Activated CD4-positive, alpha-beta T cell treated with anti-CD3 and anti-CD28 coated beads for 36 hours (primary cell): ENCODE results near the gene POU3F1. TPM values are rescaled to one million over a fixed set of nuclear protein-coding genes. Genes with fewer than 3 reads are reported as not detected.

Experiments
- ATAC-seq: fragments of 200-7000 bp; cut with Tn5 transposase; one replicate; pipeline ENCODE4 v1.10.0; 2021; ENCODE audit warnings: mild to moderate bottlenecking, moderate library complexity
- CTCF ChIA-PET: fragments of 350-600 bp; sonication (Branson Sonifier 250); formaldehyde crosslinking; loops from one replicate; lab custom pipeline; 2021; ENCODE audit warnings: antibody characterized with exemption; lab: Charles Lee
- POLR2A ChIA-PET: fragments of 350-600 bp; sonication (Branson Sonifier 250); formaldehyde crosslinking; loops from one replicate; lab custom pipeline; 2021; ENCODE audit warnings: antibody characterized with exemption, inconsistent platforms; lab: Charles Lee
- DNase-seq: peaks from one replicate; pipeline ENCODE4 v3.0.0-alpha.2; 2020
- H3K27ac Mint-ChIP-seq: one replicate; pipeline ENCODE4 v1.8.0; 2021; ENCODE audit warnings: mixed read lengths
- H3K27me3 Mint-ChIP-seq: one replicate; pipeline ENCODE4 v1.8.0; 2021; ENCODE audit warnings: mixed read lengths
- H3K36me3 Mint-ChIP-seq: one replicate; pipeline ENCODE4 v1.8.0; 2021; ENCODE audit warnings: low read depth, mixed read lengths
- H3K4me1 Mint-ChIP-seq: one replicate; pipeline ENCODE4 v1.8.0; 2021; ENCODE audit warnings: mixed read lengths
- H3K4me3 Mint-ChIP-seq: one replicate; pipeline ENCODE4 v1.8.0; 2021; ENCODE audit warnings: mild to moderate bottlenecking, moderate library complexity, mixed read lengths
- H3K9me3 Mint-ChIP-seq: one replicate; pipeline ENCODE4 v1.8.0; 2021; ENCODE audit warnings: low read depth, mixed read lengths
- intact Hi-C, 2 experiments: fragments of 100-400 bp; cut with DNase I in 1 of 2; cut with micrococcal nuclease in 1 of 2; formaldehyde crosslinking; loops; one replicate each; pipeline versions ENCODE4 v1.14.2 to v1.15.1; 2022 to 2024; cut with DNase I, micrococcal nuclease
- total RNA-seq, 2 experiments: library from RNA; stranded (reverse); gene quantifications; one replicate each; pipeline ENCODE4 v1.2.3, GENCODE V29; 2021

The POU3F1 gene
- total RNA-seq, 2 experiments from 2014 or later: 0.11 to 0.26 TPM

- peaks cover 41% of the 10 kb centered on the region for H3K36me3 Mint-ChIP-seq
- POLR2A ChIA-PET: interaction anchor here (3.5 kb wide), 1 partner anchor 12 kb away, joined by 27 read pairs; no protein-coding TSS in a partner anchor
- no peaks in the 10 kb centered on the region for H3K27me3 Mint-ChIP-seq
- no peak for DNase-seq
- H3K4me1 Mint-ChIP-seq: peaks cover 36% of the 10 kb centered on the region
- CTCF ChIA-PET: interaction anchor here (1.0 to 2.1 kb wide), 6 partner anchors 13 to 1592 kb away, joined by 3 to 9 read pairs (median 5); partner anchors contain the start of gene SF3A3
- ATAC-seq: no peak
- intact Hi-C loops: loop anchor here (5.0 kb wide), 4 partner anchors 323 to 1628 kb away; partner anchors contain the start of genes CDCA8 (in 1 of the 2), MRPS15 (in 1 of the 2), NDUFS5 (in 1 of the 2) and STK40 (in 1 of the 2)
- peak overlapping the region; percentile 42 for H3K27ac Mint-ChIP-seq
- H3K4me3 Mint-ChIP-seq: peak overlapping the region; percentile 97
- no peaks in the 10 kb centered on the region for H3K9me3 Mint-ChIP-seq
Measured at GRCh38 chr1:38014724-38015424, 31.7 kb downstream of the POU3F1 start.

- intact Hi-C loops: loop anchor here (5.0 kb wide), 4 partner anchors 322 to 1627 kb away; partner anchors contain the start of genes CDCA8 (in 1 of the 2), MRPS15 (in 1 of the 2), NDUFS5 (in 1 of the 2) and STK40 (in 1 of the 2)
- CTCF ChIA-PET: interaction anchor here (1.1 to 2.1 kb wide), 5 partner anchors 13 to 1592 kb away, joined by 3 to 9 read pairs (median 7); partner anchors contain the start of gene SF3A3
- ATAC-seq: no peak
- peak overlapping the region; percentile 95 for H3K27ac Mint-ChIP-seq
- POLR2A ChIA-PET: interaction anchor here (3.5 kb wide), 1 partner anchor 13 kb away, joined by 27 read pairs; no protein-coding TSS in a partner anchor
- no peaks in the 10 kb centered on the region for H3K9me3 Mint-ChIP-seq
- no peaks in the 10 kb centered on the region for H3K27me3 Mint-ChIP-seq
- H3K4me1 Mint-ChIP-seq: peaks cover 43% of the 10 kb centered on the region
- H3K36me3 Mint-ChIP-seq: peaks cover 40% of the 10 kb centered on the region
- H3K4me3 Mint-ChIP-seq: peak overlapping the region; percentile 97
- DNase-seq: no peak
Measured at GRCh38 chr1:38014171-38014570, 32.4 kb downstream of the POU3F1 start.

- POLR2A ChIA-PET: interaction anchor here (3.5 kb wide), 1 partner anchor 14 kb away, joined by 27 read pairs; no protein-coding TSS in a partner anchor
- Mint-ChIP-seq H3K27ac (peak overlapping the region; percentile 95), H3K9me3 (no peaks in the 10 kb centered on the region), H3K27me3 (no peaks in the 10 kb centered on the region), H3K4me3 (peak overlapping the region; percentile 97), H3K36me3 (peaks cover 30% of the 10 kb centered on the region), H3K4me1 (peaks cover 51% of the 10 kb centered on the region)
- CTCF ChIA-PET: interaction anchor here (0.5 to 5.3 kb wide), 7 partner anchors 8 to 153 kb away, joined by 3 to 30 read pairs (median 3); no protein-coding TSS in a partner anchor
- DNase-seq (no peak), ATAC-seq (no peak)
- intact Hi-C loops: loop anchor here (2.0 to 5.0 kb wide), 6 partner anchors 321 to 1626 kb away; partner anchors contain the start of genes CDCA8 (in 1 of the 2), MEAF6 (in 1 of the 2), MRPS15 (in 1 of the 2) and NDUFS5 (in 1 of the 2)
Measured at GRCh38 chr1:38013227-38013622, 33.4 kb downstream of the POU3F1 start.

- POLR2A ChIA-PET: interaction anchor here (0.5 to 3.5 kb wide), 4 partner anchors 15 to 534 kb away, joined by 3 to 27 read pairs (median 6); no protein-coding TSS in a partner anchor
- intact Hi-C loops: loop anchor here (1.0 to 5.0 kb wide), 13 partner anchors 16 to 1625 kb away; partner anchors contain the start of genes CDCA8 (in 2 of the 2), SF3A3 (in 2 of the 2), MEAF6 (in 1 of the 2) and MRPS15 (in 1 of the 2)
- CTCF ChIA-PET: interaction anchor here (0.5 to 5.3 kb wide), 9 partner anchors 9 to 153 kb away, joined by 3 to 30 read pairs (median 3); no protein-coding TSS in a partner anchor
Measured at GRCh38 chr1:38012363-38013226, 34.0 kb downstream of the POU3F1 start, which contains the start of gene UTP11. Gene UTP11, plus strand, starts transcription at chr1:38012734. Its CDS starts 69 bp downstream, at chr1:38012803.

GRCh38 chr1:38009841-38010180 lies 36.8 kb downstream of the POU3F1 start:
- no peak for DNase-seq
- no peak overlapping the region for H3K4me3 Mint-ChIP-seq
- H3K4me1 Mint-ChIP-seq: peaks cover 45% of the 10 kb centered on the region
- peak overlapping the region; percentile 98 for H3K27ac Mint-ChIP-seq
- no peaks in the 10 kb centered on the region for H3K27me3 Mint-ChIP-seq
- intact Hi-C loops: loop anchor here (1.0 to 5.0 kb wide), 5 partner anchors 18 to 1623 kb away; partner anchors contain the start of genes CDCA8 (in 1 of the 2), MRPS15 (in 1 of the 2), NDUFS5 (in 1 of the 2) and STK40 (in 1 of the 2)
- no peak for ATAC-seq
- H3K36me3 Mint-ChIP-seq: peaks cover 14% of the 10 kb centered on the region
- H3K9me3 Mint-ChIP-seq: no peaks in the 10 kb centered on the region
- ChIA-PET POLR2A (interaction anchor here (1.6 kb wide), 1 partner anchor 20 kb away, joined by 4 read pairs; no protein-coding TSS in a partner anchor), CTCF (interaction anchor here (0.6 to 5.3 kb wide), 8 partner anchors 8 to 61 kb away, joined by 3 to 30 read pairs (median 4); no protein-coding TSS in a partner anchor)

More at GRCh38 chr1:38012363-38013226, 34.0 kb downstream of the POU3F1 start, which contains the start of gene UTP11:
- no peaks in the 10 kb centered on the region for H3K9me3 Mint-ChIP-seq
- H3K27ac Mint-ChIP-seq: peak within 1 kb of the TSS; percentile 95
- DNase-seq (peak; percentile 94), ATAC-seq (peak; percentile 81)
- peaks cover 51% of the 10 kb centered on the region for H3K4me1 Mint-ChIP-seq
- no peaks in the 10 kb centered on the region for H3K27me3 Mint-ChIP-seq
- peaks cover 30% of the 10 kb centered on the region for H3K36me3 Mint-ChIP-seq
- H3K4me3 Mint-ChIP-seq: peak within 1 kb of the TSS; percentile 97

- Mint-ChIP-seq H3K36me3 (peaks cover 19% of the 10 kb centered on the region), H3K4me1 (peaks cover 48% of the 10 kb centered on the region), H3K27ac (peak overlapping the region; percentile 98), H3K4me3 (peak overlapping the region; percentile 51), H3K9me3 (no peaks in the 10 kb centered on the region), H3K27me3 (no peaks in the 10 kb centered on the region)
- ATAC-seq (peak; percentile 81), DNase-seq (peak; percentile 79)
- ChIA-PET POLR2A (interaction anchor here (0.6 to 1.6 kb wide), 3 partner anchors 19 to 1010 kb away, joined by 3 to 8 read pairs (median 4); no protein-coding TSS in a partner anchor), CTCF (interaction anchor here (0.6 to 5.3 kb wide), 13 partner anchors 12 to 416 kb away, joined by 3 to 30 read pairs (median 4); no protein-coding TSS in a partner anchor)
- intact Hi-C loops: loop anchor here in 1 of 2 experiments (1.0 kb wide), 1 partner anchor 19 kb away; no protein-coding TSS in a partner anchor
Measured at GRCh38 chr1:38009088-38009840, 37.3 kb downstream of the POU3F1 start.

GRCh38 chr1:38006008-38006828 lies 40.4 kb downstream of the POU3F1 start:
- DNase-seq: no peak
- ChIA-PET CTCF (no interaction called here), POLR2A (no interaction called here)
- peak overlapping the region; percentile 13 for H3K27ac Mint-ChIP-seq
- ATAC-seq: no peak
- H3K27me3 Mint-ChIP-seq: no peaks in the 10 kb centered on the region
- peaks cover 6% of the 10 kb centered on the region for H3K36me3 Mint-ChIP-seq
- H3K4me1 Mint-ChIP-seq: peaks cover 44% of the 10 kb centered on the region
- peak overlapping the region; percentile 51 for H3K4me3 Mint-ChIP-seq
- no peaks in the 10 kb centered on the region for H3K9me3 Mint-ChIP-seq
- intact Hi-C loops: no loop called here

- Mint-ChIP-seq H3K27me3 (no peaks in the 10 kb centered on the region), H3K36me3 (peaks cover 6% of the 10 kb centered on the region), H3K9me3 (no peaks in the 10 kb centered on the region), H3K27ac (peak within 1 kb of the TSS; percentile 88), H3K4me1 (peaks cover 49% of the 10 kb centered on the region), H3K4me3 (peak within 1 kb of the TSS; percentile 88)
- ChIA-PET CTCF (no interaction called here), POLR2A (no interaction called here)
- ATAC-seq: no peak
- intact Hi-C loops: loop anchor here in 1 of 2 experiments (2.0 kb wide), 1 partner anchor 15 kb away; the partner anchor contains the start of gene SF3A3
- DNase-seq: peak; percentile 69
Measured at GRCh38 chr1:38005195-38006007, 41.2 kb downstream of the POU3F1 start, which contains the start of gene FHL3. Gene FHL3, minus strand, starts transcription at chr1:38005514. Its CDS starts 6,102 bp downstream, at chr1:37999412.
